ENCODE measurements around the gene COMP.
A peak's percentile ranks its signal among the peaks of the same experiment; 100 is the strongest.
"Not testable (repeated sequence)": the region's sequence is repeated elsewhere in the genome, so short reads cannot be mapped to it uniquely, and the experiment has no call there.

Gene COMP

GRCh38 chr19:18790566-18791314 lies at the start of gene COMP:
Gene COMP, minus strand, starts transcription at chr19:18791305. Its CDS starts 36 bp downstream, at chr19:18791269.
- DNase-seq, result no peak

GRCh38 chr19:18840288-18841267 lies 49.5 kb upstream of the COMP start:
- no peak for DNase-seq

DNA sequence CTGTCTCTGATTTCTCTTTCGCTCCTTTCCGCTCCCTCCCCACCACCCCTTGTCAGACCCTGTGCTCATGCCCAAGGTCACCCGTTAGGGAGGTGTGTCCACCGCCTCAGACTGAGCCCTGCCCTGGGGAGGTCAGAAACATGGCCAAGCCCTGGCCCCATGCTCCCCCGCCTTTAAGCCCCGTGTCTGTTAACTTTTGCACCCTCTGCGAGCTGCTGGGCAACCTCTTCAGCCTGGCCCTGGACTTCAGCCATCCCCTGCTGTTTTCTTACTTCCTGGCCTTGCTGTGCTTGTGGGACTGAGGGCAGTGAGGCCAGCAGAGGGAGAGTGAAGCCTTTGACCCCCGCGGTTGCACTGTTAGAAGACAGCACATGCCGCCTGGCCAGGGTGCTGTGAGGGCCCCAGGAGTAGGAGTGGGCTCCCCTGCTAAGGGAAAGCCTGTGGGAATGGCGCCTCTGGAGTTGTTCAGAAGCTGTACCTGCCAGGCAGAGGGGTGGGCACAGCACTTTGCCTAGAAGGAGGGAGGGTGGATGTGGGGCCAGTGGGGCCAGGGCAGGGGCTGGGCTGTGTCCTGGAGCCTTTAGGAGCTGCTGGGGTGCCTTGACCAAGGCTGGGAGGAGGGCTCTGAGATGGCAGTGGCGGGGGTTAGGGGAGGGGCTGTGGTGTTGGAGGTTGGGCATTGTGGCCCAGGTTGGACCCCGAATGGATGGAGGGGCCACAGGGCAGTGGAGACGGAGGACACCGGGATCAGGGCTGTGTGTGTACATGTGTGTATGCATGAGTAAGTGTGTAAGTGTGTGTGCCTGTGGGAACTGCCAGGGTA lies 48.6 kb upstream of the COMP start:
- DNase-seq, result no peak

DNA sequence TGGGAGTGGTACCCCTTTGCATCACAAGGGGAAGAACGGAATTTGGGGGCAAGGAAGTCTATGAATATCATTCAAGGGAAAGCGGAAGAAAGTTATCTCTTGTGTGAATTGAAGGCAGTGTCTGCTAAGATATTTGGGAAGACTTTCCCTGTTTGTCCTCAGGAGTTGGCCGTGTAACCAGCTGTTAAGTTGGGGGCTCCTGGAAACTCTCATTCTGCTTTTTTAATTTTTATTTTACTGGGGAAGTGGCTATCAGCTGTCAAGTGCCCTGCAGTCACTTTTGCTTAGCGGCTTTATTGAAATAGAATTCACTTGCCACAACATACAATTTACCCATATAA lies 43.5 kb upstream of the COMP start:
- DNase-seq, result no peak

GRCh38 chr19:18833849-18834643 lies 42.9 kb upstream of the COMP start:
- DNase-seq, result peak; percentile 51

DNA sequence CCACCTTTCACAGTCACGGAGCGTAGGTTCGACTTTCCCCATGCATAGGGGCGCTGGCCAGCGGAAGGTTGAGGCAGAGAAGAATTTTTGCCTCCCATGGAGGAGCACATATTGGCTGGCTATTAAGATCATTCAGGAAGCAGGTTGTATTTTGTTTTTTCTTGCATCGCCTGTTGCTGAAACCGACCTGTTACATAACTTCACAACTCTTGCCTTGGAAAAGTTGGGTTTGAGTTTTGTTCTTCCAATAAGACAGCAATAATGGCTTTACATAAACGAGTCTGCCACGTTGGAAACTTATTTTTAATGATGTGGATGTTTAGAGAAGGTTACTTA lies 42.0 kb upstream of the COMP start:
- DNase-seq, result no peak

- no peak for DNase-seq
These were observed 41.4 kb upstream of the COMP start for GRCh38 chr19:18832306-18833140.

GRCh38 chr19:18831524-18832305 lies 40.6 kb upstream of the COMP start, which contains the start of gene UPF1:
Gene UPF1, plus strand, starts transcription at chr19:18831959. Its CDS starts 251 bp downstream, at chr19:18832210.
- peak; percentile 91 for DNase-seq

DNA sequence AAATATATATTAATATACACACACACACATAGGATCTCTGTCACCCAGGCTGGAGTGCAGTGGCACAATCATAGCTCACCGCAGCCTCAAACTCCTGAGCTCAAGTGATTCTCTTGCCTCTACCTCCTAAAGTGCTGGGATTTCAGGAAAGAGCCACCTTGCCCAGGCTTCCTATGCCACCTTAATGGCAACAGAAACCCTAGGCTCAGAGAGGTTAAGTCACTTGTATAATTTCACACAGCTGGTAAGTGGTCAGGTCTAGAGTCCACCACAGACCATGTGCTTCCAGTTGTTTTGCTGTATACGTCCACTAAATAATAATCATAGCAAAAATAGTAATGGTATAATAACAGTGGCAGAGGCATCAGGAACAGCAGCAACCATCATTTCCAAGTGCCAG lies 39.4 kb upstream of the COMP start:
- no peak for DNase-seq

- no peak for DNase-seq
These were observed 37.7 kb upstream of the COMP start for GRCh38 chr19:18828786-18829185.

DNA sequence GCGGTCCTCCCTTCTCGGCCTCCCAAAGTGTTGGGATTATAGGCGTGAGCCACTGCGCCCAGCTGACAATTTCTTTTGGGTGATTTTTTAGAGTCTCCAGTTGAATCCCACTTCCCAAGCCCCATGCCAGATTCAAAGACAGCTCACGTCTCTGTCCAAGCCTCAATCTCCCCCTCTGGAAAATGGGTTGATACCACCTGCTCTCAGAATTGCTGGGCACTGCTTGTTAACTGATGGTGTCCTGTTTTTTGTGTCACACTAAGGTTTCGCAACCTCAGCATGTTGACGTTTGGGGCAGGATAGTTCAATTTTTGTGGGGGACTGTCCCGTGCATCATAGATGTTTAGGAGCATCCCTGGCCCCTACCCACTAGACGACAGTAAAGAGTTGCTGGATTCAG lies 26.5 kb upstream of the COMP start:
- DNase-seq, result no peak

DNA sequence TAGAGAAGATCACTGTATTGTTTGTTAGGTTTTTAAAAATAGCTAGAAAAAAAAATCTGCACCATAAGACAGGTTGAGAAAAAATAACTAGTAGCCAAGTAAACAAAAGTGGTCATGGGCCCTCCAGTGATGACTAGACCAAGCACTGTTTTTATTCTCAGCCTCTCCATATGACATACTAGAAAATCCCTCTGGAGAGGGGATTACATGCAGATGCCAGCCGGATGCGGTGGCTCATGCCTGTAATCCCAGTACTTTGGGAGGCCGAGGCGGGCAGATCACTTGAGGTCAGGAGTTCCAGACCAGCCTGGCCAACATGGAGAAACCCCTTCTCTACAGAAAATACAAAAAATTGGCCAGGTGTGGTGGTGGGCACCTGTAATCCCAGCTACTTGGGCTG lies 25.5 kb upstream of the COMP start:
- not testable (repeated sequence) for DNase-seq

GRCh38 chr19:18815673-18816072 lies 24.6 kb upstream of the COMP start:
- no peak for DNase-seq

GRCh38 chr19:18814063-18814462 lies 23.0 kb upstream of the COMP start:
- no peak for DNase-seq

DNA sequence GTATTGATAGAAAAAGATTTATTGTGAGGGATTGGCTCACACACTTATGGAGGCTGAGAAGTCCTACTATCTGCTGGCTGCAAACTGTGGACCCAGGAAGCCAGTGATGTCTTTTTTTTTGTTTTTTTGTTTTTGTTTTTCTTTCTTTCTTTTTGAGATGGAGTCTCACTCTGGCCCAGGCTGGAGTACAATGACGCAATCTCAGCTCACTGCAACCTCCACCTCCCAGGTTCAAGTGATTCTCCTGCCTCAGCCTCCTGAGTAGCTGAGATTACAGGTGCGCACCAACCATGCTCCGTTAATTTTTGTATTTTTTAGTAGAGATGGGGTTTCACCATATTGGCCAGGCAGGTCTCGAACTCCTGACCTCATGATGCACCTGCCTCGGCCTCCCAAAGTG lies 20.5 kb upstream of the COMP start:
- not testable (repeated sequence) for DNase-seq

DNA sequence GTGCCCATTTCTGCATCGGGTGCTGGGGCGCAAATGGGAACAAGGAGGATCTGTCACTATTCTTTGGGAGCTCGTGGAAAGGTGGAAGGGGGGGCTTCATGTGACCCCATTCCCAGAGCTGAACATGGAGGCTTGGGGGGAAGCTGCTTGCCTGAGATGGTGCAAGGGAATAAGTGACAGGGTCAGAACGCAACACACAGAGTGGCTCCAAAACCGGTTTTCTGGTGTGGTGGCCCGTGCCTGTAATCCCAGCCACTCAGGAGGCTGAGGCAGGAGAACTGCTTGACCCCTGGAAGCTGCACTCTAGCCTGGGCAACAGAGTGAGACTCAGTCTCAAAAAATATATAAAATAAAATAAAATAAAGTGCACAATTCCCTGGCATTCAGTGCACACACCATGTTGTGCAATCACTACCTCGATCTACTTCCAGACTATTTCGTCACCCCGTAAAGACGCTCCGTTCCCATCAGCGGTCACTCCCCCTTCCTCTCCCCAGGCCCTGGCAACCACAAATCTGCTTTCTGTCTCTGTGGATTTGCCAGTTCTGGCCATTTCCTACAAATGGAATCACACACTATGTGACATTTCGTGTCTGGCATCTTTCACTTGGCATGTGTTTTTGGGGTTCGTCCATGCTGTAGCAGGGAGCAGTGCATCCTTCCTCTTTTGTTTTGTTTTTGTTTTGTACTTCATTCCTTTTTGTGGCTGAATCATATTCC lies 18.2 kb upstream of the COMP start:
- no peak for DNase-seq

DNA sequence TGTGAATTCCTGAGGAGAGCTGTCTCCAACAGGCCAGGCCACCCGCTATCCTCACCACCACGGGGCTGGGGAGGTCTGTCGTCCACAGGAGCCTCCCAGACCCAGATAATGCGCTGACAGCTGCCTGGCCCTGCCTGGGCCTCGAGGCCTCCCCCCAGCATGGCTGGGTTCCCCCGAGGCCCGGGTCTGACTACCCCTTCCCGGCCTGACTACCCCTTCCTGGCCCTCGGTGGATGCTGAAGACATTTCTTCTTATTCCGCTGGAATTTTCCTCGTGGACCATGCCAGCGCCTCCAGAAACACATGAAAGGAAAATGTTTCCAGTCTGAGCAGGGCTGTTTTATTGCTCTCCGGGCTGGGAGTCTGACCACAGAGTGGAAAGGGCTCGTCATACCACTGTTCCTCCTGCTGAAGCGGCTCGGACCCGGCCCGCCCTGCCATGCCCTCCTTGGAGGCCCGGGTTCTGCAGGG lies 16.8 kb upstream of the COMP start:
- DNase-seq, result no peak

GRCh38 chr19:18804643-18805042 lies 13.5 kb upstream of the COMP start:
- no peak for DNase-seq

DNA sequence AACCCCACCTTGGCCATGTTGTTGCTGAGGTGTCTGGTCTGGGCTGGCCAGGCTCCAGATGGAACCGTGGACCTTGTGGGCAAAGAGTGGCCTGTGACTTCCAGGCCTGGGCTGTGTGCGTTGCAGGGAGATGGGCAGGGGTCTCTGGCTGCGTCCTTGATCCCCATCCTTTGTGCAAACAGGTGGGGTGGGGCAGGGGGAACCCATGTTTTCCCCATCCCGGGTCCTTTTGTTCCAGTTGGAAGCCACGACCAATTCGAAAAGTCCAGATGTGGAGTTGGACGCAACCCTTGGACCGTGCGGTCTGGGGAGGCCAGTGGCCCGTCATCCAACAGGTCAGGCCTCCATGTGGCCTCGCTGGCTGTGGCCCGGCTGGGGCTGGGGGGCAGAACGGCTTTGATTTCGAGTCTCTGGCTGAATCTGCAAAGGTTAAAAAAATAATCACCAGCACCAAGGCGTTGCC lies 13.1 kb upstream of the COMP start:
- no peak for DNase-seq

All from NCI-H2029 (cell line).